Measurements from ENCODE around the gene GJC2. TPM values are rescaled to one million over a fixed set of nuclear protein-coding genes. Genes with fewer than 3 reads are reported as not detected.

The GJC2 gene
- total RNA-seq, 1 experiment from 2014 or later, result 0.72 TPM

DNA sequence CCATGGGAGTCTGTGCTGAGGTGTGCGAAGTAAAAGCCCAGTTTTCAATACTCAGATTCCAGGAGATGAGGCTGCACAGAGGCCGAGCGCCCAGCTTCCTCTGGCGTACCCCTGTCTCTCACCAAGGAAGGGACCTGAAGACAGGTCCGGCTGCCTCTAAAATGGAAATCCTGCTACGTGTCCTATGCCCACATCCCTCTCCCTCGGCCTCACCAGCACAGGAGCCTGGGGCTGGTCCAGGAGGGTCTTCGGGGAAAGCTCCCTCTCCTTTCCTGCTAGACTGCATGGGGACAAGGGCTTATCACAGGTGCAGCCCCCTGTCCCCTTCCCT is 41.0 kb upstream of the GJC2 start:
- ATAC-seq (no peak), DNase-seq (ENCODE audit: low spot score) (no peak)
- Mint-ChIP-seq H3K36me3 (peaks cover 13% of the 10 kb centered on the region), H3K9me3 (no peaks in the 10 kb centered on the region), H3K27ac (peak overlapping the region; percentile 36), H3K4me3 (peak overlapping the region; percentile 89), H3K4me1 (peaks cover 13% of the 10 kb centered on the region), H3K27me3 (ENCODE audit: low read depth) (peaks cover 23% of the 10 kb centered on the region)
- TF ChIP-seq RELA (CRISPR knock-in tag; IDR thresholded peaks at IDR 0.05; ENCODE audit: borderline replicate concordance), result 0 out of 2 replicates have a peak, but pooled peaks have one; percentile 46
- TF ChIP-seq, protein P1, sequence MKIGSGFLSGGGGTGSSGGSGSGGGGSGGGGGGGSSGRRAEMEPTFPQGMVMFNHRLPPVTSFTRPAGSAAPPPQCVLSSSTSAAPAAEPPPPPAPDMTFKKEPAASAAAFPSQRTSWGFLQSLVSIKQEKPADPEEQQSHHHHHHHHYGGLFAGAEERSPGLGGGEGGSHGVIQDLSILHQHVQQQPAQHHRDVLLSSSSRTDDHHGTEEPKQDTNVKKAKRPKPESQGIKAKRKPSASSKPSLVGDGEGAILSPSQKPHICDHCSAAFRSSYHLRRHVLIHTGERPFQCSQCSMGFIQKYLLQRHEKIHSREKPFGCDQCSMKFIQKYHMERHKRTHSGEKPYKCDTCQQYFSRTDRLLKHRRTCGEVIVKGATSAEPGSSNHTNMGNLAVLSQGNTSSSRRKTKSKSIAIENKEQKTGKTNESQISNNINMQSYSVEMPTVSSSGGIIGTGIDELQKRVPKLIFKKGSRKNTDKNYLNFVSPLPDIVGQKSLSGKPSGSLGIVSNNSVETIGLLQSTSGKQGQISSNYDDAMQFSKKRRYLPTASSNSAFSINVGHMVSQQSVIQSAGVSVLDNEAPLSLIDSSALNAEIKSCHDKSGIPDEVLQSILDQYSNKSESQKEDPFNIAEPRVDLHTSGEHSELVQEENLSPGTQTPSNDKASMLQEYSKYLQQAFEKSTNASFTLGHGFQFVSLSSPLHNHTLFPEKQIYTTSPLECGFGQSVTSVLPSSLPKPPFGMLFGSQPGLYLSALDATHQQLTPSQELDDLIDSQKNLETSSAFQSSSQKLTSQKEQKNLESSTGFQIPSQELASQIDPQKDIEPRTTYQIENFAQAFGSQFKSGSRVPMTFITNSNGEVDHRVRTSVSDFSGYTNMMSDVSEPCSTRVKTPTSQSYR (CRISPR knock-in tag; IDR thresholded peaks at IDR 0.05), result no peak
- TF ChIP-seq KAT7 (CRISPR knock-in tag; IDR thresholded peaks at IDR 0.05; ENCODE audit: borderline replicate concordance), result 0 out of 2 replicates have a peak, but pooled peaks have one; percentile 69
- TF ChIP-seq ATF1 (CRISPR knock-in tag; IDR thresholded peaks at IDR 0.05), result no peak
- TF ChIP-seq ESRRA (CRISPR knock-in tag; IDR thresholded peaks at IDR 0.05; ENCODE audit: borderline replicate concordance), result 0 out of 2 replicates have a peak, but pooled peaks have one; percentile 36
- ChIA-PET POLR2A (no interaction called here), CTCF (no interaction called here)

DNA sequence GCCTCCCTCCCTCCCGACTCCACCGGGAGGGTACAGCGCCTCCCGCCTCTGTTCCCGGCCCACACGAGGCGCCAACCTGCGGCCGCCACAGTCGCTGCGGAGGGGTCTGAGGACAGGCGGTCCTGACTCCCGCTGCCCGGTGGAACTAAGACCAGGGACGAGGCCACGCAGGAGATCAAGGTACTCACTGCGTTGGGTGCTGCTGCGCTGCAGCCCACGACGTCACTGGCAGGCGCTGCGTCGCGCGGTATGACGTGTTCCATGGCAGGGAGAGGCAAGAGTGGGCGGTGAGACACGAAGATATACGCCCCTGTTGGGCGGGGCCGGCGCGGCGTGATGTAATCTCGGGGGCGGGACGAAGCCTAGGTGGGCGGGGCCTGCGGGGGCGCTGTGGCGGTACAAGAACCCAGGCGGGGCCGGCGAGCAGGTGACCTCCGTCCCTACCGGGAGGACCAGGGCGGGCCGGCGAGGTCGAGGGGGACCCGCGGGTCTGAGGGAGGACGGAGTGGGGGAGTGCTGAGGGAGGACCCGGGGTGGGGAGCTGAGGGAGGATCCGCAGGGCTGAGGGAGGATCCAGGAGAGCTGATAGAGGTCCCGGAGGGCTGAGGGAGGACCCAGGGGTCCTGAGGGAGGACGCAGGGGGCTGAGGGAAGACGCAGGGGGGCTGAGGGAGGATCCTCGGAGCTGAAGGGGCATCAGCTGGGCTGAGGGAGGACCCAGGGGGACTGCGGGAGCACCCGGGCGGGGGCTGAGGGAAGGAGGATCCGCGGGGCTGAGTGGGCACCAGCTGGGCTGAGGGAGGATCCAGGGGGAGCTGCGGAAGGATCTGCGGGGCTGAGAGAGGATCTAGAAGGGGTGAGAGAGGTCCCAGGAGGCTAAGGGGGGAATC is 40.4 kb upstream of the GJC2 start, which contains the start of gene MRPL55:
Gene MRPL55, minus strand, starts transcription at position 227 of the 889 bp plus-strand sequence. CDS start 1,039 bp downstream, outside the sequence.
- H3K27ac Mint-ChIP-seq, result peak within 1 kb of the TSS; percentile 82
- TF ChIP-seq MXD4 (CRISPR knock-in tag; IDR thresholded peaks at IDR 0.05; ENCODE audit: borderline replicate concordance), result no peak
- TF ChIP-seq, protein P2, sequence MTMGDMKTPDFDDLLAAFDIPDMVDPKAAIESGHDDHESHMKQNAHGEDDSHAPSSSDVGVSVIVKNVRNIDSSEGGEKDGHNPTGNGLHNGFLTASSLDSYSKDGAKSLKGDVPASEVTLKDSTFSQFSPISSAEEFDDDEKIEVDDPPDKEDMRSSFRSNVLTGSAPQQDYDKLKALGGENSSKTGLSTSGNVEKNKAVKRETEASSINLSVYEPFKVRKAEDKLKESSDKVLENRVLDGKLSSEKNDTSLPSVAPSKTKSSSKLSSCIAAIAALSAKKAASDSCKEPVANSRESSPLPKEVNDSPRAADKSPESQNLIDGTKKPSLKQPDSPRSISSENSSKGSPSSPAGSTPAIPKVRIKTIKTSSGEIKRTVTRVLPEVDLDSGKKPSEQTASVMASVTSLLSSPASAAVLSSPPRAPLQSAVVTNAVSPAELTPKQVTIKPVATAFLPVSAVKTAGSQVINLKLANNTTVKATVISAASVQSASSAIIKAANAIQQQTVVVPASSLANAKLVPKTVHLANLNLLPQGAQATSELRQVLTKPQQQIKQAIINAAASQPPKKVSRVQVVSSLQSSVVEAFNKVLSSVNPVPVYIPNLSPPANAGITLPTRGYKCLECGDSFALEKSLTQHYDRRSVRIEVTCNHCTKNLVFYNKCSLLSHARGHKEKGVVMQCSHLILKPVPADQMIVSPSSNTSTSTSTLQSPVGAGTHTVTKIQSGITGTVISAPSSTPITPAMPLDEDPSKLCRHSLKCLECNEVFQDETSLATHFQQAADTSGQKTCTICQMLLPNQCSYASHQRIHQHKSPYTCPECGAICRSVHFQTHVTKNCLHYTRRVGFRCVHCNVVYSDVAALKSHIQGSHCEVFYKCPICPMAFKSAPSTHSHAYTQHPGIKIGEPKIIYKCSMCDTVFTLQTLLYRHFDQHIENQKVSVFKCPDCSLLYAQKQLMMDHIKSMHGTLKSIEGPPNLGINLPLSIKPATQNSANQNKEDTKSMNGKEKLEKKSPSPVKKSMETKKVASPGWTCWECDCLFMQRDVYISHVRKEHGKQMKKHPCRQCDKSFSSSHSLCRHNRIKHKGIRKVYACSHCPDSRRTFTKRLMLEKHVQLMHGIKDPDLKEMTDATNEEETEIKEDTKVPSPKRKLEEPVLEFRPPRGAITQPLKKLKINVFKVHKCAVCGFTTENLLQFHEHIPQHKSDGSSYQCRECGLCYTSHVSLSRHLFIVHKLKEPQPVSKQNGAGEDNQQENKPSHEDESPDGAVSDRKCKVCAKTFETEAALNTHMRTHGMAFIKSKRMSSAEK (CRISPR knock-in tag; IDR thresholded peaks at IDR 0.05; ENCODE audit: borderline replicate concordance), result no peak
- no peak for TF ChIP-seq ZNF219 (CRISPR knock-in tag; IDR thresholded peaks at IDR 0.05; ENCODE audit: borderline replicate concordance)
- TF ChIP-seq HMGA2 (CRISPR knock-in tag; IDR thresholded peaks at IDR 0.05), result no peak
- TF ChIP-seq, protein P3, sequence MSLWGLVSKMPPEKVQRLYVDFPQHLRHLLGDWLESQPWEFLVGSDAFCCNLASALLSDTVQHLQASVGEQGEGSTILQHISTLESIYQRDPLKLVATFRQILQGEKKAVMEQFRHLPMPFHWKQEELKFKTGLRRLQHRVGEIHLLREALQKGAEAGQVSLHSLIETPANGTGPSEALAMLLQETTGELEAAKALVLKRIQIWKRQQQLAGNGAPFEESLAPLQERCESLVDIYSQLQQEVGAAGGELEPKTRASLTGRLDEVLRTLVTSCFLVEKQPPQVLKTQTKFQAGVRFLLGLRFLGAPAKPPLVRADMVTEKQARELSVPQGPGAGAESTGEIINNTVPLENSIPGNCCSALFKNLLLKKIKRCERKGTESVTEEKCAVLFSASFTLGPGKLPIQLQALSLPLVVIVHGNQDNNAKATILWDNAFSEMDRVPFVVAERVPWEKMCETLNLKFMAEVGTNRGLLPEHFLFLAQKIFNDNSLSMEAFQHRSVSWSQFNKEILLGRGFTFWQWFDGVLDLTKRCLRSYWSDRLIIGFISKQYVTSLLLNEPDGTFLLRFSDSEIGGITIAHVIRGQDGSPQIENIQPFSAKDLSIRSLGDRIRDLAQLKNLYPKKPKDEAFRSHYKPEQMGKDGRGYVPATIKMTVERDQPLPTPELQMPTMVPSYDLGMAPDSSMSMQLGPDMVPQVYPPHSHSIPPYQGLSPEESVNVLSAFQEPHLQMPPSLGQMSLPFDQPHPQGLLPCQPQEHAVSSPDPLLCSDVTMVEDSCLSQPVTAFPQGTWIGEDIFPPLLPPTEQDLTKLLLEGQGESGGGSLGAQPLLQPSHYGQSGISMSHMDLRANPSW (CRISPR knock-in tag; conservative IDR thresholded peaks at IDR 0.05; ENCODE audit: low read depth), result no peak
- TF ChIP-seq FOXP1 (CRISPR knock-in tag; IDR thresholded peaks at IDR 0.05; ENCODE audit: borderline replicate concordance), result no peak; the same call in 1 of the 2 replicates
- TF ChIP-seq, protein P4, sequence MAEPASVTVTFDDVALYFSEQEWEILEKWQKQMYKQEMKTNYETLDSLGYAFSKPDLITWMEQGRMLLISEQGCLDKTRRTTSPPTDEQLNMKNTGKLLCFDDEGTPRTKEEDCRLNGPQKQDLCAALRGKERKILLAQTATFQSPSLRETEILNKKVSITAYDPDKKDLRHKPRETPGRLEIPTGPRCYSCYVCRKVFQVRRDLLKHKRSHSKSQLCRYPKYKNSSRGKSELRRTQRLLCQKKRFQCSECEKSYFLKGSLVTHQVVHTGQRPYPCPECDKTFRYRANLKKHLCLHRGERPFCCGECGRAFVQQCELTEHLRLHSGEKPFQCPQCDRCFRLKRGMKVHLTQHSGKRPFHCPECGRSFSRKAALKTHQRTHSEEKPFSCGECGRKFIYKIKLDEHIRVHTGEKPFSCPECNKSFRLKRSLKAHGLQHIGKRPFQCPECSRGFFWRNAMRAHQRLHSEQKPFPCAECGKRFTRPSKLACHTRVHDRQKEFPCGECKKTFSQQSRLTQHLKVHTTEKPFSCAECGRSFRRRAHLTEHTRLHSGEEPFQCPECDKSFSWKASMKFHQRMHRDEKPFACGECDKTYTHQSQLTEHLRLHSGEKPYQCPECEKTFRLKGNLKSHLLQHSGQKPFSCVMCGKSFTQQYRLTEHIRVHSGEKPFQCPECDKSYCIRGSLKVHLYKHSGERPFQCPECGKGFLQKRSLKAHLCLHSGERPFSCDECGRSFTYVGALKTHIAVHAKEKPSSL (CRISPR knock-in tag; conservative IDR thresholded peaks at IDR 0.05), result no peak
- TF ChIP-seq GABPB1 (CRISPR knock-in tag; IDR thresholded peaks at IDR 0.05), result peak; percentile 89
- TF ChIP-seq RORB (CRISPR knock-in tag; IDR thresholded peaks at IDR 0.05), result no peak
- peak; percentile 17; the same call in 1 of the 2 replicates for TF ChIP-seq ZNF423 (CRISPR knock-in tag; IDR thresholded peaks at IDR 0.05)
- TF ChIP-seq, protein P5, sequence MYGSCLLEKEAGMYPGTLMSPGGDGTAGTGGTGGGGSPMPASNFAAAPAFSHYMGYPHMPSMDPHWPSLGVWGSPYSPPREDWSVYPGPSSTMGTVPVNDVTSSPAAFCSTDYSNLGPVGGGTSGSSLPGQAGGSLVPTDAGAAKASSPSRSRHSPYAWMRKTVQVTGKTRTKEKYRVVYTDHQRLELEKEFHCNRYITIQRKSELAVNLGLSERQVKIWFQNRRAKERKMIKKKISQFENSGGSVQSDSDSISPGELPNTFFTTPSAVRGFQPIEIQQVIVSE (CRISPR knock-in tag; IDR thresholded peaks at IDR 0.05; ENCODE audit: borderline replicate concordance), result no peak
- TF ChIP-seq, protein P6, sequence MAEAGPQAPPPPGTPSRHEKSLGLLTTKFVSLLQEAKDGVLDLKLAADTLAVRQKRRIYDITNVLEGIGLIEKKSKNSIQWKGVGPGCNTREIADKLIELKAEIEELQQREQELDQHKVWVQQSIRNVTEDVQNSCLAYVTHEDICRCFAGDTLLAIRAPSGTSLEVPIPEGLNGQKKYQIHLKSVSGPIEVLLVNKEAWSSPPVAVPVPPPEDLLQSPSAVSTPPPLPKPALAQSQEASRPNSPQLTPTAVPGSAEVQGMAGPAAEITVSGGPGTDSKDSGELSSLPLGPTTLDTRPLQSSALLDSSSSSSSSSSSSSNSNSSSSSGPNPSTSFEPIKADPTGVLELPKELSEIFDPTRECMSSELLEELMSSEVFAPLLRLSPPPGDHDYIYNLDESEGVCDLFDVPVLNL (CRISPR knock-in tag; IDR thresholded peaks at IDR 0.05; ENCODE audit: borderline replicate concordance, low read depth), result no peak
- TF ChIP-seq IRF2 (CRISPR knock-in tag; IDR thresholded peaks at IDR 0.05; ENCODE audit: borderline replicate concordance, low read depth), result no peak
- no peak for TF ChIP-seq ZNF416 (CRISPR knock-in tag; IDR thresholded peaks at IDR 0.05)

More for the DNA sequence above, 40.4 kb upstream of the GJC2 start, which contains the start of gene MRPL55:
- ATAC-seq, result peak; percentile 89
- Mint-ChIP-seq H3K9me3 (no peaks in the 10 kb centered on the region), H3K36me3 (peaks cover 13% of the 10 kb centered on the region), H3K27me3 (ENCODE audit: low read depth) (peaks cover 20% of the 10 kb centered on the region), H3K4me1 (peaks cover 11% of the 10 kb centered on the region), H3K4me3 (peak within 1 kb of the TSS; percentile 89)
- ChIA-PET CTCF (interaction anchor here (0.8 to 1.8 kb wide), 5 partner anchors 18 to 110 kb away, joined by 3 to 9 read pairs (median 5); no protein-coding TSS in a partner anchor), POLR2A (interaction anchor here (1.0 kb wide), 1 partner anchor 110 kb away, joined by 3 read pairs; no protein-coding TSS in a partner anchor)
- peak; percentile 98 for DNase-seq (ENCODE audit: low spot score)
